H1 (cell line): ENCODE results near the gene VIPR2. TPM values are rescaled to one million over a fixed set of nuclear protein-coding genes. Genes with fewer than 3 reads are reported as not detected.

Experiments used
- ASH2L ChIP-seq: fragments of 200-600, 300-600 bp; sonication (generic); IDR thresholded peaks from one replicate; pipeline ENCODE4 v1.7.1; 2017; ENCODE audit warnings: low read length
- CEBPB ChIP-seq: IDR thresholded peaks from 2 replicates; pipeline ENCODE4 v1.6.1; 2012; ENCODE audit warnings: low read depth, low read length
- EGR1 ChIP-seq: IDR thresholded peaks from 2 replicates; pipeline ENCODE4 v1.6.1; 2011; ENCODE audit warnings: low read depth, low read length, borderline replicate concordance
- GTF2F1 ChIP-seq: IDR thresholded peaks from 2 replicates; pipeline ENCODE4 v1.6.1; 2012; ENCODE audit warnings: low read depth, low read length, improper control_type of control experiment, borderline replicate concordance
- JUN ChIP-seq: IDR thresholded peaks from 2 replicates; pipeline ENCODE4 v1.6.1; 2011; ENCODE audit warnings: low read depth, mild to moderate bottlenecking, improper control_type of control experiment, low read length
- NANOG ChIP-seq: IDR thresholded peaks from 2 replicates; pipeline ENCODE4 v1.6.1; 2011; ENCODE audit warnings: low read length, low read depth, mild to moderate bottlenecking, inconsistent platforms; ENCODE audit not compliant: insufficient read depth, poor library complexity, severe bottlenecking
- SRF ChIP-seq: IDR thresholded peaks from 2 replicates; pipeline ENCODE4 v1.6.1; 2011; ENCODE audit warnings: mild to moderate bottlenecking, low read depth, low read length, moderate library complexity
- SUZ12 ChIP-seq: fragments of 200-600 bp; sonication (generic); IDR thresholded peaks from 2 replicates; pipeline ENCODE4 v1.6.1; 2012; ENCODE audit warnings: mild to moderate bottlenecking, inconsistent platforms, low read length, moderate library complexity, mixed read lengths
- YY1 ChIP-seq: IDR thresholded peaks from 2 replicates; pipeline ENCODE4 v1.6.1; 2011; ENCODE audit warnings: low read depth, mild to moderate bottlenecking, low read length
- polyA plus RNA-seq, 7 experiments: library from polyadenylated mRNA; depleted of rRNA in 3 of 7; stranded (reverse) in 5 of 7; unstranded in 2 of 7; fragments of >200 nt in 5 of 7; fragments of 200-250 nt in 2 of 7; gene quantifications; 1 replicate in 5 of 7; 2 replicates in 1 of 7; 4 replicates in 1 of 7; pipeline versions ENCODE4 v1.2.1 to v1.2.3, GENCODE V29; 2011 to 2013; ENCODE audit warnings: missing spikeins in 2 of 7, mixed read lengths in 2 of 7
- total RNA-seq: library from RNA; stranded (reverse); fragmentation: NEBNext Ultra II Directional; extraction: Animal tissue kit (Norgen Biotek cat#: 25700); gene quantifications from 2 replicates; pipeline ENCODE4 v1.2.1, GENCODE V29; 2021
- TF ChIP-seq, protein P1 (sequence below): fragments of 300-600 bp; sonication (generic); IDR thresholded peaks from 2 replicates; pipeline ENCODE4 v1.7.1; 2012; ENCODE audit warnings: low read length, moderate library complexity, mild to moderate bottlenecking, inconsistent platforms; ENCODE audit not compliant: insufficient replicate concordance

VIPR2 gene
- total and polyA plus RNA-seq, 2 of the 8 experiments (the other 6 are each of a cell fraction or from before 2014, with no cell fraction given): 2.4 to 6.3 TPM

DNA sequence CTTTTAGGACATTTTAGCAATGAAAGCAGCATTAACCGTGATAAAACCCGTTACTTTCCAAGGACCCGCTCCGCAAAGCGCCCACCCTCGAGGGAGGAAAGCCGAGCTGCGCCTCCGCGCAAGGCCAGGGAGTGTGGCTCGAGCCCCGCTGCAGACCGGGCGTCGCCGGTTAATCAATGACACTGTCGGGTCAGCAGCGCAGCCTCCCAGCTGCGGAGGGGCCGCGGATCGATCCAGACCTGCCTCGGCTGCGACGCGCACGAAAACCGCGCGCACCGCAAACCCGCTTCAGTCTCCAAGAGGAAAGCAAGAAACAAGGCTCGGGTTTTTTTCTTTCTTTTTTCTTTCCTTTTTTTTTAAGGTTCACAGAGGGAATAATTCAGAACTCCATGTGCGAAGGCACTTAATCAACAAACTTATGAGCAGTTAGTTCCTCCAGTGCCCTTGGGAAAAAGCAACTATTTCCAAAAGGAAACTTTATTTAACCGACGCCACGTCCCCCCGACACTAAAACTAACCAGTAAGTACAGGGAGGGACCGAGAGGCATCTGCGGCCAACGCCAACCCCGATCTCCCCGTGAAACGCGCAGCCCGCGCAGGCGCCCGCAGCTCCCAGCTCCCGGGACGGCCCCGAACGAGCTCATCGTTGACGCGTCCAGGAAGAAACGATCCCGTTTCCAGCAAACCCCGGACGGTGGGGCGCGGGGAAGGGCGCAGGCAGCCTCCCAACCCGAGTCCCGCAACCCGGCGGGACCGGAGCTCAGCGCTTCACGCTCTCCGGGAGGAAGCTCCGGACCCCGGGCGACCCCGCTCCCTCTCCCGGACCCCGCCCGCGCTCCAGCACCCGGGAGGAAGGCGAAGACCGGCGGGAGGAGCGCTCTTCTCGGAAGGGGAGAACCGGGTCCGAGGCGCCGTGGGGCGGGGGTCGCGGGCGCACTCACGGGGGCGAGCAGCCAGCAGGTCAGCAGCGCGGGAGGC is 598 bp downstream of the VIPR2 start (continued):
- TF ChIP-seq, protein P1, sequence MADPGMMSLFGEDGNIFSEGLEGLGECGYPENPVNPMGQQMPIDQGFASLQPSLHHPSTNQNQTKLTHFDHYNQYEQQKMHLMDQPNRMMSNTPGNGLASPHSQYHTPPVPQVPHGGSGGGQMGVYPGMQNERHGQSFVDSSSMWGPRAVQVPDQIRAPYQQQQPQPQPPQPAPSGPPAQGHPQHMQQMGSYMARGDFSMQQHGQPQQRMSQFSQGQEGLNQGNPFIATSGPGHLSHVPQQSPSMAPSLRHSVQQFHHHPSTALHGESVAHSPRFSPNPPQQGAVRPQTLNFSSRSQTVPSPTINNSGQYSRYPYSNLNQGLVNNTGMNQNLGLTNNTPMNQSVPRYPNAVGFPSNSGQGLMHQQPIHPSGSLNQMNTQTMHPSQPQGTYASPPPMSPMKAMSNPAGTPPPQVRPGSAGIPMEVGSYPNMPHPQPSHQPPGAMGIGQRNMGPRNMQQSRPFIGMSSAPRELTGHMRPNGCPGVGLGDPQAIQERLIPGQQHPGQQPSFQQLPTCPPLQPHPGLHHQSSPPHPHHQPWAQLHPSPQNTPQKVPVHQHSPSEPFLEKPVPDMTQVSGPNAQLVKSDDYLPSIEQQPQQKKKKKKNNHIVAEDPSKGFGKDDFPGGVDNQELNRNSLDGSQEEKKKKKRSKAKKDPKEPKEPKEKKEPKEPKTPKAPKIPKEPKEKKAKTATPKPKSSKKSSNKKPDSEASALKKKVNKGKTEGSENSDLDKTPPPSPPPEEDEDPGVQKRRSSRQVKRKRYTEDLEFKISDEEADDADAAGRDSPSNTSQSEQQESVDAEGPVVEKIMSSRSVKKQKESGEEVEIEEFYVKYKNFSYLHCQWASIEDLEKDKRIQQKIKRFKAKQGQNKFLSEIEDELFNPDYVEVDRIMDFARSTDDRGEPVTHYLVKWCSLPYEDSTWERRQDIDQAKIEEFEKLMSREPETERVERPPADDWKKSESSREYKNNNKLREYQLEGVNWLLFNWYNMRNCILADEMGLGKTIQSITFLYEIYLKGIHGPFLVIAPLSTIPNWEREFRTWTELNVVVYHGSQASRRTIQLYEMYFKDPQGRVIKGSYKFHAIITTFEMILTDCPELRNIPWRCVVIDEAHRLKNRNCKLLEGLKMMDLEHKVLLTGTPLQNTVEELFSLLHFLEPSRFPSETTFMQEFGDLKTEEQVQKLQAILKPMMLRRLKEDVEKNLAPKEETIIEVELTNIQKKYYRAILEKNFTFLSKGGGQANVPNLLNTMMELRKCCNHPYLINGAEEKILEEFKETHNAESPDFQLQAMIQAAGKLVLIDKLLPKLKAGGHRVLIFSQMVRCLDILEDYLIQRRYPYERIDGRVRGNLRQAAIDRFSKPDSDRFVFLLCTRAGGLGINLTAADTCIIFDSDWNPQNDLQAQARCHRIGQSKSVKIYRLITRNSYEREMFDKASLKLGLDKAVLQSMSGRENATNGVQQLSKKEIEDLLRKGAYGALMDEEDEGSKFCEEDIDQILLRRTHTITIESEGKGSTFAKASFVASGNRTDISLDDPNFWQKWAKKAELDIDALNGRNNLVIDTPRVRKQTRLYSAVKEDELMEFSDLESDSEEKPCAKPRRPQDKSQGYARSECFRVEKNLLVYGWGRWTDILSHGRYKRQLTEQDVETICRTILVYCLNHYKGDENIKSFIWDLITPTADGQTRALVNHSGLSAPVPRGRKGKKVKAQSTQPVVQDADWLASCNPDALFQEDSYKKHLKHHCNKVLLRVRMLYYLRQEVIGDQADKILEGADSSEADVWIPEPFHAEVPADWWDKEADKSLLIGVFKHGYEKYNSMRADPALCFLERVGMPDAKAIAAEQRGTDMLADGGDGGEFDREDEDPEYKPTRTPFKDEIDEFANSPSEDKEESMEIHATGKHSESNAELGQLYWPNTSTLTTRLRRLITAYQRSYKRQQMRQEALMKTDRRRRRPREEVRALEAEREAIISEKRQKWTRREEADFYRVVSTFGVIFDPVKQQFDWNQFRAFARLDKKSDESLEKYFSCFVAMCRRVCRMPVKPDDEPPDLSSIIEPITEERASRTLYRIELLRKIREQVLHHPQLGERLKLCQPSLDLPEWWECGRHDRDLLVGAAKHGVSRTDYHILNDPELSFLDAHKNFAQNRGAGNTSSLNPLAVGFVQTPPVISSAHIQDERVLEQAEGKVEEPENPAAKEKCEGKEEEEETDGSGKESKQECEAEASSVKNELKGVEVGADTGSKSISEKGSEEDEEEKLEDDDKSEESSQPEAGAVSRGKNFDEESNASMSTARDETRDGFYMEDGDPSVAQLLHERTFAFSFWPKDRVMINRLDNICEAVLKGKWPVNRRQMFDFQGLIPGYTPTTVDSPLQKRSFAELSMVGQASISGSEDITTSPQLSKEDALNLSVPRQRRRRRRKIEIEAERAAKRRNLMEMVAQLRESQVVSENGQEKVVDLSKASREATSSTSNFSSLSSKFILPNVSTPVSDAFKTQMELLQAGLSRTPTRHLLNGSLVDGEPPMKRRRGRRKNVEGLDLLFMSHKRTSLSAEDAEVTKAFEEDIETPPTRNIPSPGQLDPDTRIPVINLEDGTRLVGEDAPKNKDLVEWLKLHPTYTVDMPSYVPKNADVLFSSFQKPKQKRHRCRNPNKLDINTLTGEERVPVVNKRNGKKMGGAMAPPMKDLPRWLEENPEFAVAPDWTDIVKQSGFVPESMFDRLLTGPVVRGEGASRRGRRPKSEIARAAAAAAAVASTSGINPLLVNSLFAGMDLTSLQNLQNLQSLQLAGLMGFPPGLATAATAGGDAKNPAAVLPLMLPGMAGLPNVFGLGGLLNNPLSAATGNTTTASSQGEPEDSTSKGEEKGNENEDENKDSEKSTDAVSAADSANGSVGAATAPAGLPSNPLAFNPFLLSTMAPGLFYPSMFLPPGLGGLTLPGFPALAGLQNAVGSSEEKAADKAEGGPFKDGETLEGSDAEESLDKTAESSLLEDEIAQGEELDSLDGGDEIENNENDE: no peak
- no peak for TF ChIP-seq GTF2F1
- no peak for TF ChIP-seq SRF
- no peak for TF ChIP-seq ASH2L
- peak; percentile 63 for TF ChIP-seq SUZ12
- no peak for TF ChIP-seq EGR1
- no peak for TF ChIP-seq YY1
- no peak for TF ChIP-seq CEBPB
- TF ChIP-seq JUN: no peak
- TF ChIP-seq NANOG: no peak
